Stimulated activated CD4-positive, alpha-beta T cell treated with anti-CD3 and anti-CD28 coated beads, Interleukin-12 subunit alpha, Interleukin-12 subunit beta, amount 100 ng/mL, for 4 hours (primary cell): ENCODE measurements around the gene BEND5.

Experiments
- DNase-seq: peaks from one replicate; pipeline ENCODE4 v3.0.0-alpha.2; 2020

Gene BEND5

DNA sequence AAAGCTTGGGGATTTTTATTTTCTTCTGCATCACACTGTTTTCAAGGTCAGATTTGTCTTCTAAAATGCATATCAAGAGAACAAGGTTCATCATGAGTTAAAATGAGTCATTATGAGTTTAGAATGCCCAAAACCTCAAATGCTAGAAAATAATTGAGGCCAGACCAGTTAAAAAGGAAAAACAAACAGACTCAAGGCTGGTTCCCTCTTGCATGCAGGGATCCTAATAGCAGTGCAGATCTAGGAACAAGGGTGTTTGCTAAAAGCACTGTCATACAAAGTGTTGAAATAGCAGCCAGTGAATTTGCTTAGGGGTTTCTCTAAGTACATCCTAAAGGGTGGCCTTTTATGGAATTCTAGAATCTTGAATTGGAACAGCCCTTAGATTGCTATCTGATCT is 15.3 kb downstream of the BEND5 start:
- DNase-seq, result no peak

GRCh38 chr1:48760857-48761256 is 15.8 kb downstream of the BEND5 start:
- DNase-seq, result no peak

DNA sequence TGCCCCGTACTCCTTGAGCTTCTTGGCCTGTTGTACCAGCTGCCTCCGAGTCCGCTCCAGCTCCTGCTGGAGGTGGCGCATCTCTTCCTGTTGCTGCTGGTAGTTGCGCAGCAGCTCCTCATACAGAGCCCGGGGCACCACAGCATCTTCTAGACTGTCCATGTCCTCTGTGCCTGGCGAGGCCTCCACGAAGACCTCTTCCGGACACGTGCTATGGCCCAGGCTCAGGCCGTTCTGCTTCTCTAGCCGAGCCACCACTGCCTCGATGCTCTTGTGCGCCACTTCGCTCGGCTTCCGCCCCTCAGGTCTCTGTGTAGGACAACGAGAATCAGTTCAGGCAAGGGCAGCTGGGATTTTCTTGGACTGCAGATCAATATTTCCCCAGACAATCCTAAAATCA is 17.7 kb downstream of the BEND5 start:
- DNase-seq, result no peak

DNA sequence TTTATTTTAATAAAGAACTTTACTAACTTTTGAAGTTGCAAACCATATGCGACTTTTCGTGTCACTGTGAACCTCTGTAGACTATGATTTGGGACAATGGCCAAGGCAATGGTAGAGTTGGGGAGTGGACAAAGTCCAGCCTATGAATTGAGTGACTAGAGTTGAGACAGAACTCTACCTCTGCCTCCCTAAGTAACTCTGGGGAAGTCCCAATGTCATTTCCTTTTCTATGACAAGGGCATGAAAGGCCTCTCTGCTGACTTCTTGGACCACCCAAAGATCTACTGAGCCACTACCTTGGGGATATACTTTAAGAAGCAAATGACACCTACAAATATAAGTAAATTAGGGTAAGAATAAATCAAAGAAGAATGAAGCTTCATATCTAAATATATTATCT is 19.3 kb downstream of the BEND5 start:
- DNase-seq, result no peak

DNA sequence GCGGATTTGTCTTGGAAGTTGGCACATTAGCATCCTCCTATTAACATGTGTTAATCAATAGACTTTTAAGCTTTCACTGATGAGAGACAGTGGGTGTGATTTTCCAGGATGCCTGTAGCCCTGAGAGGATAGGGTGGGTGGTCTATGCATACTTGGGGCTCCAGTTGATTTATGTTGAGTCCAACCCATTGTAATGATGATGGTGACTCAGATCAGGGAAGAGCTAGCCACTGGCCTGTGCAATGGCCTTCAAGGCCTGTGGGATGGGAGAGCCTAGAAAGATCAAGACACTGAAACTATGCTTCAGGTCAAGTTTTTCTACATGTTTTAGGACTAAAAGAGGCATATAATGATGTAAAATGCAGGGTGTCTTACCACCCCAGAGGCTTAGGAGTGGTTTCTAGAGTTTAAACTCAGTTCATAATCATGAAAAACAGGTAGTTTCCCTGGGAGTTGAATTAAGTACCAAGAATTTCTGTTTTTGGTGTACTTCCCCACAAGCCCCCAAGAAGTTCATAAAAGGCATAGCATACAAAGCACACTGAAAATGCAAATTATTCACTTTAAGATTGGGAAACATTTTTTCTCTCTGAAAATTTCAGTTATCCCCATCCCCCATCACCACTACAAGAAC is 19.9 kb downstream of the BEND5 start:
- DNase-seq, result no peak

GRCh38 chr1:48753293-48753692 is 23.4 kb downstream of the BEND5 start:
- no peak for DNase-seq

DNA sequence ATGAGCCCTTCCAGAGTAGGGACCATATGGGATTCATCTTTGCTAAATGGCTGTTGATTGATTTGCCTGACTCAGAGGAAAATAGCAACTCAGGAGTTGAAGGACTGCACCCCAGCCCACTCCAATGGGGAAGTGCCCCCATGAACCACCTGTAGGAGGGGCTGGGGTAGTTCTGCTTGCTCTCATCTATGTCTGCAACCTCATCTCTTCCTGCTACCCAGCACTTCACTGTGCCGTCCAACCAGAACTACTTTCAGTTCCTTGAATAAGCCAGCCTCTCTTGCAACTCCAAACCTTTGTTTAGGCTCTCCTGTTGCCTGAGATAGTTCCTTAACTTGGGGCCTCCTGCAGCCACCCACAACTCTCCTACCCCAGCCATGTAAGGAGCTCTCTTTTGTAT is 26.6 kb downstream of the BEND5 start:
- no peak for DNase-seq

DNA sequence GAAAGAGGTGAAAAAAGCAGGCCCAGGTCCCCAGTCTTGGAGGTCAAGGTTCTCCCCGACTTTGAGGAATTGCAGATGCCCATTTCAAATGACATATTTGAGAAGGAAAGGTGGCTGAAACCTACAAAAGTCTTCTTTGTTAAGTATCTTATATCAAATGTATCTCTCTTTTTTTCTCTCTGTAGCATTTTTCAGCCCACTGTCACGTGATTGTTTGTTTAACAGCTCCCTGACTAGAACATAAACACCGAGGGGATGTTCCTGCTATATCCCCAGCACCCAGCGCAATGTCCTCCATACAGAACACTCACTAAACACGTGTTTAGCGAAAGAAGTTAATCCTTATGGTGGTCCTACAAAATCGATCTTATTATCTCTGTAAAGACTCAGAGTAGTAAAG is 27.6 kb downstream of the BEND5 start:
- DNase-seq, result no peak

- no peak for DNase-seq
Observed at GRCh38 chr1:48746906-48747305, 29.8 kb downstream of the BEND5 start.

DNA sequence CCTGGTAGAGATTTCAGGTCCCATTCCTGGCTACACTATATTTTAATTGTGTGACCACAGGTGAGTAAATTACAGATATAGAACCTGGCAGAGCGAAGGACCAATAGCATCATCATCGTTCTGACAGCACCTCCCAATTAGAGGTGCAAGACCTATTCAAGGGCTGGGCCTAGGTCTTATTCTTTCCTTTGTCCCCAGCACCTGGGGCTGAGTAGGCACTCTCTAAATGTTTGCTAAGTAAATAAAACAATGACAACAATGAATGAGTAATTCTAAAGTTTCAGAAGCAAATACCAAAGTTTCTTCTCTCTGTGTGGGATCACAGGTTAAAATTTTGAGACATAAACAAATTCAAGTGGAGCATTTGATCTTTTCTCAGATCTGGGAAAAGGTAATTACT is 32.7 kb downstream of the BEND5 start:
- DNase-seq, result no peak

DNA sequence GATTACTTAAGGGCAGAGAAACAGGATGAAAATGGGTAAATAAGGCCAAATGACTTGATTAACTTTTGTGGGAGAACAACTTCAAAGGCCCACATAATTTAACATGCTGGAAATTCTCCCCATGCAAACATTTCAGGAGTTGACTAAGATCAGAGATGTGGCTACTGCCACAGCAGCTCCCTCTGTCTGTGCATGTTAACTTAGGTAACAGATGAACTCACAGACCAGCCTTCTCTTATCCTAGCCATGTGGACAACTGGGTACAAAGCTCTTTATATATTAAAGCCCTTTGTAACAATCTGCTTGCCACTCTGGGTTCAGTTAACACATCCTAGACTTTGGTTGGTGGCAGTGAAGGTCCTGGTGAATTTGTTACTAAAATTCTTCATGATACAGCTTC is 33.2 kb downstream of the BEND5 start:
- no peak for DNase-seq

- no peak for DNase-seq
Observed at GRCh38 chr1:48741380-48741779, 35.3 kb downstream of the BEND5 start.

DNA sequence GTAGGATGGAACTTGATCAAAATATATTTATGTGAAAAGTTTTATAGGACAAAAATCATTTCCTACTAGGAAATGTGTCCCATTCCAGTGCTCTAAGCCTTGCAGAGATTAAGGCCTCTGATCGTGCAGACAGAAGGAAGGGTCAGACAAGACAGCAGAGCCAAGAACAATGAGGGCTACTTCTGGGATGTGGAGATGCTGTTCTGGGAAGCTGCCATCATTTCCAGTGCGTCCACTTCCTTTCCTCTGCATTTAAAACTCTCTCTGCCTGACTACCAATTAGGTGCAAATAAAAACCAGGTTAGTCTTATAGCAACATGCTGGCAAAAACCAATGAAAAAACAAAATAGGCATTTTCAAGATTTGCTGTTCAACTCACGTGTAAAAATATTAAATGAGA is 36.1 kb downstream of the BEND5 start:
- DNase-seq, result no peak

DNA sequence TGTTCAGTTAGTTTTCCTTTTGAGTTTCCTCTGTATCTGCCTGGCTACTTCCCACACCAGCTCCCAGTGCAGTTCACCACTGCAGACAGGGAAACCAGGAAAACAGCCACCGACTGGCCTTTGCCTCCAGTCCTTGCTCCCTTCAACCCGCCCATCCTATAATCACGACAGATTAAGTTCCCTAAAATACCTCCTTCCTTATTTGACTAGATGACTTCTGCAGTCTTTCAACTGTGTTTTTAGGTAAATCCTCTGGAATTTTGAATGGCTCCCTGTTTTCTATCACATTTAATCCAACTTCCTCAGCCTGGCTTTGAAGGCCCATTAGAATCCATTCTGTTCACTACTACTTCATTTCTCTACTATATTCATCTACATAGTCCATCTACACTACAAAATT is 37.6 kb downstream of the BEND5 start:
- no peak for DNase-seq

- DNase-seq, result no peak
Observed at GRCh38 chr1:48738356-48738755, 38.3 kb downstream of the BEND5 start.

DNA sequence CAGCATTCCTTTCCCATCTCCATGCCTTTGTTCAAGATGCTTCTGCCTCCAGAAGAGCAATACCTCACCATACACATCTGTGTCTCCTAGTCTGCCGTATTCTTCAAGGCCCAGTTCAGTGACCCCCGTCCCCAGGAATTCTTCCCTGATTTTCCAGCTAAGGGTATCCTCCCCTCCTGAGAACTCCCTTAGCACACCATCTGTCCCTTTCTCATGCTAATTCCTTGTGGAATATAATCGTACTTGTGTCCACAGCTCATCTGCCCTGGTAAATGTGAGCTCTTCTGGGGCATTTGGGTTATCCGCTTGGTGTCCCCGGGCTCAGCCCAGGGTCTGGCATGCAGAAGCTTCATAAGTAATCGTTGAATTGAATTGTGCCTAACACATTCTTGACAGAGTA is 40.9 kb downstream of the BEND5 start:
- DNase-seq, result no peak

GRCh38 chr1:48730164-48730910 is 46.4 kb downstream of the BEND5 start:
- DNase-seq, result no peak

- no peak for DNase-seq
Observed at GRCh38 chr1:48728584-48728983, 48.1 kb downstream of the BEND5 start.

DNA sequence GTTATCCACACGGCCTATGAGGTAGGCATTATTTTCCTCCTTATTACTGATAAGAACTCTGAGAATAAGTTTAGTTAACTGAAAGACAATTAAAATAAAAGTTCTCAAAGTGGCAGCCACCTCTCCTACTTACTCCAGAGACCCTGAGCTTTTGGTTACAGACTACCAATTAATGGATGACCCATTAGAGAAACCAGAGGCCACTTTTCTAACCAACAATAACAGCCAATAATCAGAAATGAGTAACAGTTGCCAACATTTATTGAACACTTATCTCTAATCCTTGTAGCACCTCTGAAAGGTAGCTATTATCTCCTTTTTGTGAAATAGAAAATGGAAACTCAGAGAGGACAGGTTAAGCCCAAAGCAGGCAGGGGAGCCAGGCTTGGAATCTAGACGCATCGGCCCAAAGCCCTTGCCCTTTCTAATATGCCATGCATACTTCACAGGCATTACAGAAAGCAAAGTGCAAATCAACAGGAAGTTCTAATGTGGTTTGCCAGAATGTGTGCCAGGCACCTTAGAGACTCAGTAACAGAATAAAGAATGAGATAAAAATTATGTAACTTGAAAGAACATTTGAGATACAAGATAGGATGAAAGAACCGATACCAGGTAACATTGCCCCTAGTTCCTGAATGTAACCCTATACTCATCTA is 50.0 kb downstream of the BEND5 start:
- no peak for DNase-seq

- no peak for DNase-seq
Observed at GRCh38 chr1:48726139-48726538, 50.6 kb downstream of the BEND5 start.

DNA sequence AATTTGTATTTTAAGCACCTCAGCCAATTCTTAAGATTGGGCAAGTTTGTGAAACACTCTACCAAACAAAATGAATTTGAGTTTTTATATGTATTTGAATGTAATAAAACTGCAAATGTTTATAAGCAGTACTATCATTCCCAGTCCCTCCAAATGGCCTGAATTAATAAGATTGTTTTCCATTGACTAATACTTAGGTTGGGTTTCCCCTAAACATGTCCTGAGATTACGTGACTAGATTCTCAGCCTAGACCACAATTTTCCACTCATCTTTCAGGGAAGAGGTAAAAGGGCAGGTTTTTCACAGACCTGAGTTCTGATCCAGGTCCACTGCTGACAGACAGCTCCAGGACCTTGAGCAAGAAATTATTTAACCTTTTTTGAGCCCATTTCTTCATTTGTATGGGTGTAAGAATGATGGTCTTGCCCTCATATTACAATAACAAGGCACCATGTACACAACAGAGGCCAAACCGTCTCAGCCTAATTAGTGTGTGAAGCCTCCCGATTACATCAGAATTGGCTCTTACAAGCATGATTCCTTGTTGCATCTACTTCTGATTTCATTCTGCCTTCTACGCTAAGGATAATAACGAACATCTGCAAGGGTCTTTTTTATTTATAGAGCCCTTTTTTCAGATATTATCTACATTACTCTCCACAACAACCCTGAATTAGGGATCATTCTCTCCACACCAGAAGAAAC is 51.2 kb downstream of the BEND5 start:
- no peak for DNase-seq

DNA sequence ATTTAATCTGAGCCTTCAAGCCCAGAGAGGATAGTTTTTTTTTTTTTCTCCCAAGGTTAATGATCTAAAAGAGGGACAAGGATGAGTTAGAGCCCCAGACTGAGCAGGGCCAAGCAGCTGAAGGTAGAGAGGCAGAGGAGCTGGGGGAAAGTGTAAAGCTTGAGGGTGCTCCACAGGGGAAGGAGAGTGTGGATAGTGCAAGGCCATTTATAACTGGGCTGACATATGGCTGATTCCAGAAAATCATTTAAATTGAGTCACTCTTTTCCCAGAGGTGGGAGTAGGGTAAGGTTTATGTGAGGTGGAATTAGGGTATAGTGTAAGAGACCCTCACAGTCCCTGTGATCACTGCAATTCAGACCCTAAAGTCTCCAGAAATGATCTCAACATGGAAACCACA is 55.8 kb downstream of the BEND5 start:
- DNase-seq, result no peak

- no peak for DNase-seq
Observed at GRCh38 chr1:48718705-48719104, 58.0 kb downstream of the BEND5 start.

- no peak for DNase-seq
Observed at GRCh38 chr1:48718116-48718630, 58.5 kb downstream of the BEND5 start.
